Subcutaneous adipose tissue (tissue), 4 donors: Measurements from ENCODE around the gene CLCN7. TPM values are rescaled to one million over a fixed set of nuclear protein-coding genes. Genes with fewer than 3 reads are reported as not detected.

ENCODE experiments used
- total RNA-seq, 4 donors: library from RNA; depleted of rRNA; stranded (reverse); fragments of >200 nt; gene quantifications; one replicate each; pipeline ENCODE4 v1.1.0, GENCODE V29; 2016
- TF ChIP-seq, protein P1 (sequence below): fragments of 450-650 bp; IDR thresholded peaks from one replicate; pipeline ENCODE4 v1.5.1; 2016; ENCODE audit warnings: low read depth, mild to moderate bottlenecking, control low read depth, antibody characterized with exemption, moderate library complexity

CLCN7 gene
- total RNA-seq, 4 donors from 2014 or later = 44.9 to 73.3 (median 56.6) TPM

DNA sequence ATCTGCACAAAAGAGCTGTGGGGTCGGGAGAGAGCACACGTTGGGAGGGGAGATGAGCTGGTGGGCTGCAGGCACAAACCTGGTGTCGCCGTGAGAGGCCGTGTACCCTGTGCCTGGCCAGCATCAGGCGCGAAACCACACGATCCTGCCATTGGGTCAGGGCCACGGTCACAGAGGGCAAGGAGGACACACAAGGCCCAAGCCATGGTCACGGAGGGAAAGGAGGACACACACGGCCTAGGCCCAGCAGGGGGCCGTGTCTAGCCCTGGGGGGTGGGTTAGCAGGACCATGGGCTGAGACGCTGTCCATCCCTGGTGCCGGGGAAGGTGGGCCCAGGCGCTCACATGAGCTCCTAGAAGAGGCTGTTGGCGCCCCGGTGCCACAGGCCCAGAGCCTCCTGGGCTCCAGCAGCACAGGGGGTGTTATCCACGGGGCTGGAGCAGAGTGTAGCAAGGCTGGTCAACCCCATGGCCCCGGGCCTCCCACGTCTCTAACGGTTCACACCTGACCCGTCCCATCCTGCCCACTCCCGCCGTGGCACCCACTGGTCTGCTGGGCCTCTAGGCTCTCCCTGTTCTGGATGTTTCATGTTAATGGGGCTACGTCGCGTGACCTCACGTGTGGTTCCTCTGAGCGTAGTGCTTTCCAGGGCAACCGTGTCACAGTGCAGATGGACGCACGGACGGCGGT is 23.0 kb downstream of the CLCN7 start:
- TF ChIP-seq, protein P1, sequence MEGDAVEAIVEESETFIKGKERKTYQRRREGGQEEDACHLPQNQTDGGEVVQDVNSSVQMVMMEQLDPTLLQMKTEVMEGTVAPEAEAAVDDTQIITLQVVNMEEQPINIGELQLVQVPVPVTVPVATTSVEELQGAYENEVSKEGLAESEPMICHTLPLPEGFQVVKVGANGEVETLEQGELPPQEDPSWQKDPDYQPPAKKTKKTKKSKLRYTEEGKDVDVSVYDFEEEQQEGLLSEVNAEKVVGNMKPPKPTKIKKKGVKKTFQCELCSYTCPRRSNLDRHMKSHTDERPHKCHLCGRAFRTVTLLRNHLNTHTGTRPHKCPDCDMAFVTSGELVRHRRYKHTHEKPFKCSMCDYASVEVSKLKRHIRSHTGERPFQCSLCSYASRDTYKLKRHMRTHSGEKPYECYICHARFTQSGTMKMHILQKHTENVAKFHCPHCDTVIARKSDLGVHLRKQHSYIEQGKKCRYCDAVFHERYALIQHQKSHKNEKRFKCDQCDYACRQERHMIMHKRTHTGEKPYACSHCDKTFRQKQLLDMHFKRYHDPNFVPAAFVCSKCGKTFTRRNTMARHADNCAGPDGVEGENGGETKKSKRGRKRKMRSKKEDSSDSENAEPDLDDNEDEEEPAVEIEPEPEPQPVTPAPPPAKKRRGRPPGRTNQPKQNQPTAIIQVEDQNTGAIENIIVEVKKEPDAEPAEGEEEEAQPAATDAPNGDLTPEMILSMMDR = no peak

DNA sequence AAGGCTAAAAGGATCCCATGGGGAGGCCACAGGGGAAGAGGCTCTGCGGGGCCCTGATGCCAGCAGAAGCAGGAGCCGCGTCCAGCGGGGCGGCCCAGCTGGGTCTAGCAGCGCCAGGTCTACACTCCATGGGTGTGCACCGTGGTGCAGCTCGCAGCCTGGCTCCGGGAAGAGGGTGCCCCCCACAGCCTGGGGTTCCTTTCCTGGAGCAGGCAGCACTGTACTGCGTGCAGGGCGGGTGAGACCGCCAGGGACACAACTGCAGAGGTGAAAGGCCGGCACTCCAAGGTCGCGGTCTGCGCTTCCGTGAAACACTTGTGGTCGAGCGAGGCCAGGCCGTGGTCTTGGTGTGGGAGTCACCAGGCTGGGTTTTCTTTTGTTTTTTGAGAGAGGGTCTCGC is 24.0 kb downstream of the CLCN7 start:
- TF ChIP-seq, protein P1 = no peak

DNA sequence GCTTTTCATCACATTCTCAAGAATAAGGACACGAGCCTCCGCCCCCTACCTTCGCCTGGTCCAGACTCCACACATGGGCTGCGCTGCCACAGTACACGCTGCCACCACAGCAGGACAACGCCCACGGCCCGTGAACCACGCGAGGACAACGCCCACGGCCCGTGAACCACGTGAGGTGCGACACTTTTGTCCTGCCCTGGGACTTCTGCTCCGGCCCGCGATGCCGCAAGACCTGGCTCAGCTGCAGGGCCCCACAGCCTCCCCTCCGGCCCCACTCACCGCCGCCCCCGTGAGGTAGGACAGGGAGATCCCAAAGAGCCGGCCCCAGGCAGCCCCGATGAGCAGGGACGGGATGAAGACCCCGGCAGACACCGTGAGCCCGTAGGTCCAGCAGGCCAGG is 24.6 kb downstream of the CLCN7 start:
- TF ChIP-seq, protein P1 = no peak

DNA sequence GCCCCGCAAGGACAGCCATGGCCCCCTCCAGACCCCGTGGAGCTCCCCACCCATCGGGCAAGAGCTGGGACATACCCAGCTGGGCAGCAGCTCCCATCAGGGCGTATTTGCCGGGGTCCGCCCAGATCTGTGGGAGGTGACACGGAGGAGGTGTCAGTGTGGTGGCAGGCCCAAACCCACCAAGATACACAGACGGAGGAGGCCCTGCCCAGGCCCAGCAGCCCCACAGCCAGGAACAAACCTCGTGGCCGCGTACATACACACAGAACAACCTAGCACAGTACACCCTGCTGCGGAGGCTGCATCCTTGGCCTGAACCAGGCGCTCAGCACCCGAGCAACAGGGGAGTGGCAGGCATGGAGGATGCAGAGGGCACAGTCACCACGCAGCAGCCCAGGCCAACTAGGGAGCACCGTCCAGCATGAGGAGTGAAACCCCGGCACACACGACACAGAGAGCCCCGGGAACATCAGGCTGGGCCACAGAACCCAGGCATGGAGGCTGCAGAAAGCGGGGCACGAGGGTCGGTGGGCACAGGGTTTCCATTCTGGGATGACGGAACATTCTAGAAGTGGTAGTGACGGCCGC is 25.5 kb downstream of the CLCN7 start:
- TF ChIP-seq, protein P1 = no peak

DNA sequence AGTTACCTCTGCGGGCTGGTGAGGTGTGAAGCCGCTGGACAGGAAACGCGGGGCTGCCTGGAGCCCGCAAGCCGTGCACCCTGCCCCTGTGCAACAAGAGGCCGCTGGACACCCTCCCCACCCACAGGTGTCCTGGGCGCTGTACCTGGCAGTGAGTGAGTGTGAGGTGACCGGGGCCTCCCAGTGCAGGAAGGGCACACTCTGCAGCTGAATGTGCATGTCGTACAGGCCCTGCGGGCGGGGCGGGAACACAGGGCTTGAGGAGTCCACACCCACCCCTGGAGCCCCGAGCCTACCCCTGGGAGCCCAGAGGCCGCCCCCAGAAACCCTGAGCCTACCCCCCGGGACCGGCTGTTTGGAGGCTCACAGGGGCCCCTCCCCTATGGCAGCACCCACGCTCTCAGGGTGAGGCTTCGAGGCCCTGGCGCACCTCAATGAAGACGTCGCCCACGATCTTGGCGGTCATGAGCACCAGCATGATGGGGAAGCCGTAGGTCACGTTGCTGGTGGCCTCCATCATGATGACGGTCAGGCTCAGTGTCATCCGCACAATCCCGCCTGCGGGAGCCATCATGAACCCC is 26.2 kb downstream of the CLCN7 start:
- TF ChIP-seq, protein P1 = no peak

DNA sequence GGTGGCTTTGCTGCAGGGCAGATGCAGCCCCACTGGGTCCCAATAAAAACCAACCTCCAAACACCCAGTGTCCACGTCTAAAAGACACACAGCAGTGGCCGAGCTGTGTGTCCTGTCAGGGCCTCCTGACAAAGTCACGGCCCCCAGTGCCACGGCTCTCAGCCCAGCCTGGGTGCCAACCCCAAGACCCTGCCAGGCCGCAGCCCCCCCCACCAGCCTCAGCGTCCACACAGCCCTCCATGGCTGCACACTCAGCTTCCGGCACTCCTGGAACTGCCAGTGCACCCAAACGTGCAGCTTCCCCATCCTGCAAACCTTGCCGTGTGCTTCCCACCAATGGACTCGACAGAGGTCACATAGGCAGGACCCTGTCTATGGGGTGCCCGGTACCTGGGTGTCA is 26.9 kb downstream of the CLCN7 start:
- TF ChIP-seq, protein P1 = no peak

DNA sequence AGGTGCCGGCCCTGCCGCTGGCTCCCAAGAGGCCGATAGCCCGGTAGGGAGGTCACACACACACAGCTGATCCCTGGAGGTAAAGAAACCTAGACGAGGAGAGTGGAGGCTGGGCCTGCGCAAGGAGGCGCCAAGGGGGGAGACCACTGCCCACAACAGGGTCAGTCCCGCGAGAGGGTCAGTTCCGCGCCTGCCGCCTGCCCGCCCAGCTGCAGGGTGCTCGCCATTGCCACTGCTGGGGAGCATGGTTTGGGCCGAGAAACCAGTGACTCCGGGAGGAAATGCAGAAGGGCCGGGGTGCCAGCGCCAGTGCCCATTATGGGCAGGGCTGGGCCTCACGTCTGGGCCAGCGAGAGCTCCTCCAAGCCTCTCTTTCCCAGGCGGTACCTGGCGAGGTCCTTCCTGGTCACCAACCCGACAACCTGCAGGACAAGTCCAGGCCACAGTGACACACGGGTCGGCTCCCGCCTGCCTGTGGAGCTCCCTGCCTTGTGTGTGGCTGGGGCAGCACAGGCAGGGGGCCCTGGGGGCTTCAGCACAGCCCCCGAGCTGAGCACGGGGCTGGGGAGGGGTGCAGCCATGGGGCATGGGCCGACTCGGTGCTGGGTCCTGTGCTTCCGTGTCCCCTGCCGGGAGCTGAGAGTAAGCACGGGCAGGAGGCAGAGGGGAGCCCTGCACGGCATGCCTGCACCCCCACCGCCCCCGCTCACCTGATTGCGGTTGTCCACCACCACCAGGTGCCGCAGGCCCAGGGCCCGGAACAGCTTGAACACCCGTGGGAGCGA is 28.3 kb downstream of the CLCN7 start:
- TF ChIP-seq, protein P1 = no peak
